Measurements from ENCODE around the gene LBP.

Gene LBP

DNA sequence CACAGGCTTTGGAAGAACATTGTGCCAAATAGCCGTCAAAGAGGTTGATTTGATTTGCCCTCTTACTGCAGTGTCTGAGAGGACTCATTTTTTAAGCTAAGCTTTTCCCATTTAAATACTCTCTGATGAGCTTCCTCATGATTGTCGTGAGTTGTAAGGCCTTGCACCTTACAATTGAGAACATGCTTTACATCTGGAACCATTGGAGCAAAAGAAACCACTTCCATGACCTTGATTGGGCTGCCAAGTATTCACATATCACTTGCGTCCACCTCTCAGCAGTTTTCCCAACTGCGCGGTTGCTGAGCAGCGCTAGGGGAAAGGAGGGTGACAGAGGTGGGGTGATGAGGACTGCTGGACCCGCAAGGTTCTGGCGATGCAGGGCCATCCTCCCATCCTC is 12.3 kb upstream of the LBP start:
- Histone ChIP-seq H3K27me3 (ENCODE audit: insufficient read depth, low read length, poor library complexity) (peaks cover 3% of the 10 kb centered on the region), H4K20me1 (ENCODE audit: insufficient read depth, low read length) (0 out of 2 replicates have a peak, but pooled peaks cover 2% of the 10 kb centered on the region), H3K4me1 (ENCODE audit: insufficient read depth, low read length) (no peaks in the 10 kb centered on the region), H2AFZ (ENCODE audit: low read depth, low read length) (no peak overlapping the region), H3K9me3 (ENCODE audit: insufficient read depth, low read length, severe bottlenecking) (no peaks in the 10 kb centered on the region), H3K36me3 (ENCODE audit: insufficient read depth, low read length) (no peaks in the 10 kb centered on the region), H3K27ac (ENCODE audit: low read length) (no peak overlapping the region), H3K9ac (ENCODE audit: low read depth, low read length) (no peak overlapping the region), H3K79me2 (ENCODE audit: insufficient read depth, low read length) (no peaks in the 10 kb centered on the region), H3K4me2 (ENCODE audit: insufficient read depth, low read length) (no peak overlapping the region), H3K4me3 (ENCODE audit: low read depth in 1 of 2, low read length in 2 of 2) (no peak overlapping the region)
- no peak for DNase-seq
- TF ChIP-seq, protein P1, sequence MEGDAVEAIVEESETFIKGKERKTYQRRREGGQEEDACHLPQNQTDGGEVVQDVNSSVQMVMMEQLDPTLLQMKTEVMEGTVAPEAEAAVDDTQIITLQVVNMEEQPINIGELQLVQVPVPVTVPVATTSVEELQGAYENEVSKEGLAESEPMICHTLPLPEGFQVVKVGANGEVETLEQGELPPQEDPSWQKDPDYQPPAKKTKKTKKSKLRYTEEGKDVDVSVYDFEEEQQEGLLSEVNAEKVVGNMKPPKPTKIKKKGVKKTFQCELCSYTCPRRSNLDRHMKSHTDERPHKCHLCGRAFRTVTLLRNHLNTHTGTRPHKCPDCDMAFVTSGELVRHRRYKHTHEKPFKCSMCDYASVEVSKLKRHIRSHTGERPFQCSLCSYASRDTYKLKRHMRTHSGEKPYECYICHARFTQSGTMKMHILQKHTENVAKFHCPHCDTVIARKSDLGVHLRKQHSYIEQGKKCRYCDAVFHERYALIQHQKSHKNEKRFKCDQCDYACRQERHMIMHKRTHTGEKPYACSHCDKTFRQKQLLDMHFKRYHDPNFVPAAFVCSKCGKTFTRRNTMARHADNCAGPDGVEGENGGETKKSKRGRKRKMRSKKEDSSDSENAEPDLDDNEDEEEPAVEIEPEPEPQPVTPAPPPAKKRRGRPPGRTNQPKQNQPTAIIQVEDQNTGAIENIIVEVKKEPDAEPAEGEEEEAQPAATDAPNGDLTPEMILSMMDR (IDR thresholded peaks at IDR 0.05; ENCODE audit: borderline replicate concordance, extremely low read depth, low read length, poor library complexity, severe bottlenecking) = no peak
- no peak for TF ChIP-seq EZH2 (IDR thresholded peaks at IDR 0.05; ENCODE audit: borderline replicate concordance, low read depth, low read length, severe bottlenecking)
- ATAC-seq (ENCODE audit: insufficient read depth, low read depth) = no peak

GRCh38 chr20:38336726-38337125 is 9.6 kb upstream of the LBP start:
- Histone ChIP-seq H3K4me3 (ENCODE audit: low read depth in 1 of 2, low read length in 2 of 2) (no peak overlapping the region), H3K4me2 (ENCODE audit: insufficient read depth, low read length) (no peak overlapping the region), H3K4me1 (ENCODE audit: insufficient read depth, low read length) (no peaks in the 10 kb centered on the region), H4K20me1 (ENCODE audit: insufficient read depth, low read length) (no peaks in the 10 kb centered on the region), H3K27me3 (ENCODE audit: insufficient read depth, low read length, poor library complexity) (peaks cover 3% of the 10 kb centered on the region), H3K27ac (ENCODE audit: low read length) (no peak overlapping the region), H3K79me2 (ENCODE audit: insufficient read depth, low read length) (no peaks in the 10 kb centered on the region), H2AFZ (ENCODE audit: low read depth, low read length) (no peak overlapping the region), H3K9ac (ENCODE audit: low read depth, low read length) (no peak overlapping the region), H3K9me3 (ENCODE audit: insufficient read depth, low read length, severe bottlenecking) (no peaks in the 10 kb centered on the region), H3K36me3 (ENCODE audit: insufficient read depth, low read length) (no peaks in the 10 kb centered on the region)
- ATAC-seq (ENCODE audit: insufficient read depth, low read depth) (no peak), DNase-seq (no peak)
- TF ChIP-seq EZH2 (IDR thresholded peaks at IDR 0.05; ENCODE audit: borderline replicate concordance, low read depth, low read length, severe bottlenecking) = no peak
- TF ChIP-seq, protein P1 (IDR thresholded peaks at IDR 0.05; ENCODE audit: borderline replicate concordance, extremely low read depth, low read length, poor library complexity, severe bottlenecking) = no peak

DNA sequence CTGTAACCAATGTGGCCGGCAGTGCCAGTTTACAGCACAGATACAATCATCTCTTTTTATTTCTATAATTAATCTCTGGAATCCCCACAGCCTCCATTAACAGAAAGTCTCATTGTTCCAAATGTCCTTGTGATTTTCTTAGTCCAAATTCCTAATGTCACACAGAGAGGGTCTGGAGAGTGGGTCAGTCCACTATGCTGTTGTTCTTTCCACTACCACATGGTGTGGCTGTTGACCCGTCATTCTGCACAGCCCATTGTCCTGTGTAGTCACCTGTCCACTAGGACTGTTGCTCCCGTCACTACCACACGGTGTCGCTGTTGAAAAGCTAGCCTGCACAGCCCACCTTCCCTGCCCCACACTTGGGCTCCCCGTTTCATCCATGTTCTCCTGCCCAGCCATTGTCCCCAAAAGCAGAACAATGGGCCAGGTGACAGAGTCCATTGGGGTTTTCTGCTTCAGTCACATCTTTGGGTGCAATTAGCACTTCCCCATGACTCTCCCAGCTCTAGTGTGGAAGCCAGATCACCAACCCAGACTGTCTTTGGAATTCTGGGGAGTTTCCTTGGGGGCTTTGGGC is 8.6 kb upstream of the LBP start:
- Histone ChIP-seq H3K4me2 (ENCODE audit: insufficient read depth, low read length) (no peak overlapping the region), H3K9ac (ENCODE audit: low read depth, low read length) (no peak overlapping the region), H3K4me1 (ENCODE audit: insufficient read depth, low read length) (no peaks in the 10 kb centered on the region), H2AFZ (ENCODE audit: low read depth, low read length) (no peak overlapping the region), H3K79me2 (ENCODE audit: insufficient read depth, low read length) (no peaks in the 10 kb centered on the region), H3K4me3 (ENCODE audit: low read depth in 1 of 2, low read length in 2 of 2) (no peak overlapping the region), H4K20me1 (ENCODE audit: insufficient read depth, low read length) (no peaks in the 10 kb centered on the region), H3K27me3 (ENCODE audit: insufficient read depth, low read length, poor library complexity) (no peaks in the 10 kb centered on the region), H3K36me3 (ENCODE audit: insufficient read depth, low read length) (no peaks in the 10 kb centered on the region), H3K27ac (ENCODE audit: low read length) (no peak overlapping the region), H3K9me3 (ENCODE audit: insufficient read depth, low read length, severe bottlenecking) (no peaks in the 10 kb centered on the region)
- DNase-seq (no peak), ATAC-seq (ENCODE audit: insufficient read depth, low read depth) (no peak)
- TF ChIP-seq EZH2 (IDR thresholded peaks at IDR 0.05; ENCODE audit: borderline replicate concordance, low read depth, low read length, severe bottlenecking) = no peak
- TF ChIP-seq, protein P1 (IDR thresholded peaks at IDR 0.05; ENCODE audit: borderline replicate concordance, extremely low read depth, low read length, poor library complexity, severe bottlenecking) = peak; percentile 42

Measured in DND-41 (cell line).